NCI-H526 treated with DMSO at 0.1 percent for 48 hours (cell line): ENCODE data around the gene CSMD2.

Experiments
- DNase-seq: peaks from one replicate; lab custom pipeline; 2025; lab: John Stamatoyannopoulos, UW

Gene CSMD2

GRCh38 chr1:33607444-33608005 lies 557.5 kb downstream of the CSMD2 start:
- no peak for DNase-seq

GRCh38 chr1:33606272-33606671 lies 558.8 kb downstream of the CSMD2 start:
- DNase-seq: no peak

GRCh38 chr1:33602271-33602670 lies 562.8 kb downstream of the CSMD2 start:
- DNase-seq: no peak

- no peak for DNase-seq
Measured at GRCh38 chr1:33601751-33602150, 563.3 kb downstream of the CSMD2 start.

- no peak for DNase-seq
Measured at GRCh38 chr1:33599516-33600115, 565.4 kb downstream of the CSMD2 start.

- DNase-seq: no peak
Measured at GRCh38 chr1:33588726-33589125, 576.3 kb downstream of the CSMD2 start.

GRCh38 chr1:33586795-33587194 lies 578.2 kb downstream of the CSMD2 start:
- DNase-seq: no peak

GRCh38 chr1:33586106-33586505 lies 578.9 kb downstream of the CSMD2 start:
- no peak for DNase-seq

- no peak for DNase-seq
Measured at GRCh38 chr1:33583567-33583966, 581.5 kb downstream of the CSMD2 start.

GRCh38 chr1:33578557-33579448 lies 586.2 kb downstream of the CSMD2 start:
- DNase-seq: no peak

- no peak for DNase-seq
Measured at GRCh38 chr1:33577663-33578062, 587.4 kb downstream of the CSMD2 start.

- no peak for DNase-seq
Measured at GRCh38 chr1:33576821-33577599, 588.0 kb downstream of the CSMD2 start.

GRCh38 chr1:33575324-33575879 lies 589.6 kb downstream of the CSMD2 start:
- DNase-seq: no peak

- no peak for DNase-seq
Measured at GRCh38 chr1:33573661-33574060, 591.4 kb downstream of the CSMD2 start.

- DNase-seq: no peak
Measured at GRCh38 chr1:33572387-33572786, 592.6 kb downstream of the CSMD2 start.

GRCh38 chr1:33569331-33569730 lies 595.7 kb downstream of the CSMD2 start:
- DNase-seq: no peak

- no peak for DNase-seq
Measured at GRCh38 chr1:33563699-33564098, 601.3 kb downstream of the CSMD2 start.

GRCh38 chr1:33562563-33562962 lies 602.5 kb downstream of the CSMD2 start:
- no peak for DNase-seq

GRCh38 chr1:33561576-33561975 lies 603.5 kb downstream of the CSMD2 start:
- no peak for DNase-seq

- no peak for DNase-seq
Measured at GRCh38 chr1:33560680-33561079, 604.4 kb downstream of the CSMD2 start.

GRCh38 chr1:33548721-33549120 lies 616.3 kb downstream of the CSMD2 start:
- DNase-seq: no peak

- no peak for DNase-seq
Measured at GRCh38 chr1:33548319-33548718, 616.7 kb downstream of the CSMD2 start.
